Osteoblast (primary cell): Measurements from ENCODE around the gene UBASH3A. TPM values are rescaled to one million over a fixed set of nuclear protein-coding genes. Genes with fewer than 3 reads are reported as not detected.

Source experiments
- DNase-seq: peaks from one replicate; pipeline ENCODE4 v3.0.0; 2011; ENCODE audit warnings: low spot score, mixed read lengths; ENCODE audit not compliant: insufficient read length; ENCODE audit errors: missing footprints
- H2AFZ ChIP-seq: 2 replicates; pipeline ENCODE4 v1.6.0; 2011; ENCODE audit warnings: mild to moderate bottlenecking, low read length
- H3K27ac ChIP-seq: 2 replicates; pipeline ENCODE4 v1.5.1; 2011; ENCODE audit warnings: mild to moderate bottlenecking, low read depth, low read length, moderate library complexity
- H3K27me3 ChIP-seq: 2 replicates; pipeline ENCODE4 v1.6.0; 2012; ENCODE audit warnings: mild to moderate bottlenecking, control low read depth, inconsistent platforms, low read length, moderate library complexity; ENCODE audit not compliant: insufficient read depth
- H3K36me3 ChIP-seq: 2 replicates; pipeline ENCODE4 v1.5.1; 2011; ENCODE audit warnings: mild to moderate bottlenecking, low read length, control low read depth, moderate library complexity; ENCODE audit not compliant: insufficient read depth
- H3K4me1 ChIP-seq: 2 replicates; pipeline ENCODE4 v1.5.1; 2011; ENCODE audit warnings: mild to moderate bottlenecking, low read length, control low read depth, moderate library complexity; ENCODE audit not compliant: insufficient read depth
- H3K4me2 ChIP-seq: 2 replicates; pipeline ENCODE4 v1.6.0; 2011; ENCODE audit warnings: mild to moderate bottlenecking, low read length; ENCODE audit not compliant: insufficient read depth
- H3K4me3 ChIP-seq: fragments of 200-600 bp; sonication (generic); 3 replicates; pipeline ENCODE4 v1.5.1; 2012; ENCODE audit warnings: mild to moderate bottlenecking, low read length, inconsistent platforms; ENCODE audit not compliant: insufficient read depth
- H3K79me2 ChIP-seq: 2 replicates; pipeline ENCODE4 v1.6.0; 2012; ENCODE audit warnings: mild to moderate bottlenecking, low read length, control low read depth, inconsistent platforms; ENCODE audit not compliant: insufficient read depth
- H3K9me3 ChIP-seq: 2 replicates; pipeline ENCODE4 v1.5.1; 2011; ENCODE audit warnings: low read depth, low read length, control low read depth
- H4K20me1 ChIP-seq: 2 replicates; pipeline ENCODE4 v1.6.0; 2012; ENCODE audit warnings: mild to moderate bottlenecking, low read length, control low read depth; ENCODE audit not compliant: insufficient read depth
- CTCF ChIP-seq: IDR thresholded peaks from 2 replicates; pipeline ENCODE4 v1.5.1; 2011; ENCODE audit warnings: mild to moderate bottlenecking, low read depth, low read length, moderate library complexity; ENCODE audit errors: extremely low read depth
- total RNA-seq: library from RNA; depleted of rRNA; stranded (reverse); fragments of >200 nt; gene quantifications from 2 replicates; pipeline ENCODE4 v1.2.3, GENCODE V29; 2012

The UBASH3A gene
- total RNA-seq, 1 donor: not detected

- no peak overlapping the region for H3K4me3 ChIP-seq
- H3K4me2 ChIP-seq: no peak overlapping the region
- peaks cover 7% of the 10 kb centered on the region for H3K27me3 ChIP-seq
- H3K4me1 ChIP-seq: no peaks in the 10 kb centered on the region
- no peak for DNase-seq
- H3K79me2 ChIP-seq: no peaks in the 10 kb centered on the region
- no peaks in the 10 kb centered on the region for H4K20me1 ChIP-seq
- H2AFZ ChIP-seq: no peak overlapping the region
- H3K9me3 ChIP-seq: no peaks in the 10 kb centered on the region
- H3K27ac ChIP-seq: no peak overlapping the region
- no peak for TF ChIP-seq CTCF
- no peaks in the 10 kb centered on the region for H3K36me3 ChIP-seq
Observed at GRCh38 chr21:42395302-42395701, 8.4 kb upstream of the UBASH3A start.

- Histone ChIP-seq H3K27me3 (peaks cover 7% of the 10 kb centered on the region), H4K20me1 (no peaks in the 10 kb centered on the region), H3K4me1 (no peaks in the 10 kb centered on the region), H3K9me3 (no peaks in the 10 kb centered on the region), H3K36me3 (no peaks in the 10 kb centered on the region), H2AFZ (no peak within 1 kb of the TSS), H3K4me3 (no peak within 1 kb of the TSS), H3K27ac (no peak within 1 kb of the TSS), H3K4me2 (no peak within 1 kb of the TSS), H3K79me2 (no peaks in the 10 kb centered on the region)
- DNase-seq: no peak
- TF ChIP-seq CTCF: no peak
Observed at GRCh38 chr21:42395905-42396651, 7.6 kb upstream of the UBASH3A start, which contains the start of gene TMPRSS3. Gene TMPRSS3, minus strand, starts transcription at chr21:42396052. Its CDS starts 635 bp downstream, at chr21:42395417.

GRCh38 chr21:42396799-42397745, 6.6 kb upstream of the UBASH3A start:
- Histone ChIP-seq H3K4me3 (no peak overlapping the region), H3K36me3 (no peaks in the 10 kb centered on the region), H3K27ac (no peak overlapping the region), H3K4me2 (no peak overlapping the region), H3K9me3 (no peaks in the 10 kb centered on the region), H3K4me1 (no peaks in the 10 kb centered on the region), H3K79me2 (no peaks in the 10 kb centered on the region), H4K20me1 (no peaks in the 10 kb centered on the region), H3K27me3 (peaks cover 4% of the 10 kb centered on the region), H2AFZ (no peak overlapping the region)
- no peak for TF ChIP-seq CTCF
- DNase-seq: no peak
